ENCODE results near the gene STT3B. TPM values are rescaled to one million over a fixed set of nuclear protein-coding genes. Genes with fewer than 3 reads are reported as not detected.

Gene STT3B
- total and polyA plus RNA-seq, 2 of the 13 experiments (the other 11 are each of a cell fraction or from before 2014, with no cell fraction given): 85.0 to 205 TPM

GRCh38 chr3:31622636-31623288 is 90.0 kb downstream of the STT3B start:
- H3K79me2 ChIP-seq (ENCODE audit: insufficient read depth, low read length): no peaks in the 10 kb centered on the region
- CTCF ChIA-PET (ENCODE audit: low intra/inter-chr PET ratio, low total read pairs): no interaction called here
- no peak for TF ChIP-seq HOMEZ (CRISPR knock-in tag; IDR thresholded peaks at IDR 0.05; ENCODE audit: low read depth)
- no peak for TF ChIP-seq NFE2L1 (CRISPR knock-in tag; IDR thresholded peaks at IDR 0.05; ENCODE audit: borderline replicate concordance)
- no peak for TF ChIP-seq PHF20 (CRISPR knock-in tag; IDR thresholded peaks at IDR 0.05)
- no peak for TF ChIP-seq TMF1 (CRISPR knock-in tag; IDR thresholded peaks at IDR 0.05; ENCODE audit: low read depth)
- no peak for TF ChIP-seq ZBTB49 (CRISPR knock-in tag; IDR thresholded peaks at IDR 0.05; ENCODE audit: borderline replicate concordance)
- no peak for TF ChIP-seq KDM6A (CRISPR knock-in tag; IDR thresholded peaks at IDR 0.05; ENCODE audit: low read depth)
- no peak for TF ChIP-seq IRX3 (CRISPR knock-in tag; IDR thresholded peaks at IDR 0.05; ENCODE audit: borderline replicate concordance, low read depth)
- no peak for TF ChIP-seq ZNF281 (CRISPR knock-in tag; IDR thresholded peaks at IDR 0.05; ENCODE audit: borderline replicate concordance)
- TF ChIP-seq HBP1 (CRISPR knock-in tag; IDR thresholded peaks at IDR 0.05; ENCODE audit: low read depth): no peak
- no peak for TF ChIP-seq USF2 (IDR thresholded peaks at IDR 0.05; ENCODE audit: low read depth, low read length)
- TF ChIP-seq USF2 (CRISPR knock-in tag; IDR thresholded peaks at IDR 0.05; ENCODE audit: borderline replicate concordance): no peak
- TF ChIP-seq SNAI1 (CRISPR knock-in tag; IDR thresholded peaks at IDR 0.05; ENCODE audit: borderline replicate concordance): no peak
- no peak for TF ChIP-seq ZNF781 (CRISPR knock-in tag; IDR thresholded peaks at IDR 0.05; ENCODE audit: borderline replicate concordance, not compliant biosample characterization)
- no peak for TF ChIP-seq ZNF12 (CRISPR knock-in tag; IDR thresholded peaks at IDR 0.05)
- no peaks in the 10 kb centered on the region for H4K20me1 ChIP-seq (ENCODE audit: insufficient read depth, low read length)
- H3K4me3 ChIP-seq (replicated peaks in 1 of 3; ENCODE audit: insufficient read depth in 1 of 3, low read depth in 2 of 3, low read length in 3 of 3): no peak overlapping the region
- H3K4me1 ChIP-seq (ENCODE audit: insufficient read depth, low read length): no peaks in the 10 kb centered on the region
- H2AFZ ChIP-seq (ENCODE audit: low read length): no peak overlapping the region
- POLR2A ChIA-PET: no interaction called here
- no peak for DNase-seq (ENCODE audit: low spot score)
- H3K27me3 ChIP-seq (ENCODE audit: control insufficient read depth in 1 of 2, insufficient read depth in 2 of 2, low read length in 2 of 2): no peaks in the 10 kb centered on the region
- intact Hi-C loops (cut with micrococcal nuclease; ENCODE audit: unreplicated experiment) (no loop called here), in situ Hi-C loops (cut with HindIII; ENCODE audit: extremely low pct_ligation_motif_present, low pct_unique_long_range_greater_than_20kb) (no loop called here)
- H3K9me3 ChIP-seq (ENCODE audit: low read length): no peaks in the 10 kb centered on the region
- ATAC-seq: no peak
- WGBS (ENCODE audit: low lambda C conversion rate): 86% methylated on average over 4 of the region's 4 CpGs
- no peak overlapping the region for H3K4me2 ChIP-seq (ENCODE audit: low read depth, low read length)
- no TSS peak for BruUV-seq (replicated peaks)
- no peak overlapping the region for H3K27ac ChIP-seq (ENCODE audit: extremely low read length, insufficient read depth, low read length)
- peaks cover 9 to 46% of the 10 kb centered on the region in 2 experiments for H3K36me3 ChIP-seq (replicated peaks in 1 of 2; ENCODE audit: control insufficient read depth in 1 of 2, insufficient read depth in 2 of 2, low read length in 2 of 2)
- no peak for FAIRE-seq
- H3K9ac ChIP-seq (ENCODE audit: insufficient read depth, low read depth, low read length): no peak overlapping the region
